Endothelial cell of umbilical vein (primary cell): ENCODE results near the gene OAF. TPM values are rescaled to one million over a fixed set of nuclear protein-coding genes. Genes with fewer than 3 reads are reported as not detected.

Experiments
- BruUV-seq: library from RNA; stranded (reverse); fragments of 400-500 nt; replicated peaks from 2 replicates; lab custom pipeline; 2021; lab: Mats Ljungman, UMichigan
- CTCF ChIA-PET: fragments of 300-600, 350-600 bp; sonication (Branson Sonifier 250); formaldehyde crosslinking; loops from one replicate; lab custom pipeline; 2021; ENCODE audit warnings: antibody characterized with exemption, inconsistent platforms; lab: Charles Lee
- POLR2A ChIA-PET: fragments of 300-600, 350-600 bp; sonication (Branson Sonifier 250); formaldehyde crosslinking; loops from one replicate; lab custom pipeline; 2021; ENCODE audit warnings: antibody characterized with exemption, inconsistent platforms; lab: Charles Lee
- DNase-seq: peaks from one replicate; pipeline ENCODE4 v3.0.0-alpha.2; 2011; ENCODE audit warnings: low read depth, low spot score
- FAIRE-seq: peaks from 2 replicates; lab custom pipeline; 2011; peaks lifted over from hg19 to GRCh38; lab: Jason Lieb, UNC
- H2AFZ ChIP-seq: 2 replicates; pipeline ENCODE4 v1.6.0; 2012; ENCODE audit warnings: low read depth, low read length, control low read depth, inconsistent platforms
- H3K27ac ChIP-seq: 2 replicates; pipeline ENCODE4 v1.5.1; 2011; ENCODE audit warnings: low read depth, mild to moderate bottlenecking, control low read depth, low read length, moderate library complexity; ENCODE audit not compliant: insufficient read depth
- H3K27me3 ChIP-seq, 2 experiments: 2 replicates each; pipeline versions ENCODE4 v1.6.0 to v1.6.1; 2011; ENCODE audit warnings: low read length in 2 of 2, mixed read lengths in 1 of 2; ENCODE audit not compliant: control insufficient read depth in 2 of 2, insufficient read depth in 2 of 2
- H3K36me3 ChIP-seq, 2 experiments: 2 replicates in 1 of 2; 3 replicates in 1 of 2; pipeline ENCODE4 v1.5.1; 2011; ENCODE audit warnings: low read length in 2 of 2, mild to moderate bottlenecking in 1 of 2, moderate library complexity in 1 of 2; ENCODE audit not compliant: control insufficient read depth in 2 of 2, insufficient read depth in 2 of 2; ENCODE audit errors: extremely low read depth in 1 of 2
- H3K4me1 ChIP-seq: 3 replicates; pipeline ENCODE4 v1.5.1; 2011; ENCODE audit warnings: mild to moderate bottlenecking, low read length; ENCODE audit not compliant: control insufficient read depth, insufficient read depth; ENCODE audit errors: extremely low read depth
- H3K4me2 ChIP-seq: 2 replicates; pipeline ENCODE4 v1.6.1; 2011; ENCODE audit warnings: low read length, control low read depth, mixed read lengths; ENCODE audit not compliant: insufficient read depth
- H3K4me3 ChIP-seq, 3 experiments: fragments of 200-600 bp in 1 of 3; sonication (generic), shearing (Covaris generic) in 1 of 3; replicated peaks in 1 of 3; 2 replicates each; pipeline ENCODE4 v1.5.1; 2011 to 2016; ENCODE audit warnings: control low read depth in 3 of 3, low read length in 3 of 3, mild to moderate bottlenecking in 2 of 3, inconsistent platforms in 1 of 3, low read depth in 1 of 3, moderate library complexity in 1 of 3; ENCODE audit not compliant: insufficient read depth in 1 of 3
- H3K79me2 ChIP-seq: 2 replicates; pipeline ENCODE4 v1.6.0; 2012; ENCODE audit warnings: low read length, inconsistent platforms; ENCODE audit not compliant: control insufficient read depth, insufficient read depth
- H3K9ac ChIP-seq: replicated peaks from 2 replicates; pipeline ENCODE3; 2011; ENCODE audit warnings: low read length, control low read depth; ENCODE audit not compliant: insufficient read depth; ENCODE audit errors: extremely low read depth
- H3K9me1 ChIP-seq: replicated peaks from 3 replicates; pipeline ENCODE4 v1.6.0; 2011; ENCODE audit warnings: mild to moderate bottlenecking, low read length; ENCODE audit not compliant: control insufficient read depth, insufficient read depth; ENCODE audit errors: extremely low read depth
- H3K9me3 ChIP-seq: replicated peaks from 2 replicates; pipeline ENCODE4 v1.5.1; 2012; ENCODE audit warnings: low read length, inconsistent platforms; ENCODE audit not compliant: control insufficient read depth, insufficient read depth
- H4K20me1 ChIP-seq: replicated peaks from 2 replicates; pipeline ENCODE3; 2011; ENCODE audit warnings: mild to moderate bottlenecking, low read length; ENCODE audit not compliant: control insufficient read depth, insufficient read depth; ENCODE audit errors: extremely low read depth
- EZH2 ChIP-seq: IDR thresholded peaks from 2 replicates; pipeline ENCODE4 v1.6.1; 2012; ENCODE audit warnings: borderline replicate concordance, low read depth, mild to moderate bottlenecking, moderate library complexity, low read length, inconsistent platforms; ENCODE audit not compliant: severe bottlenecking
- FOS ChIP-seq: IDR thresholded peaks from 2 replicates; pipeline ENCODE4 v1.6.1; 2011; ENCODE audit warnings: mild to moderate bottlenecking, low read length, moderate library complexity, borderline replicate concordance; ENCODE audit not compliant: insufficient read depth
- GATA2 ChIP-seq: IDR thresholded peaks from 2 replicates; pipeline ENCODE4 v1.7.0; 2011; ENCODE audit warnings: low read depth, mild to moderate bottlenecking, moderate library complexity, mixed read lengths, low read length; ENCODE audit not compliant: insufficient read length, insufficient read depth
- JUN ChIP-seq: IDR thresholded peaks from 2 replicates; pipeline ENCODE4 v1.6.1; 2011; ENCODE audit warnings: borderline replicate concordance, low read depth; ENCODE audit not compliant: insufficient read length, insufficient read depth
- MYC ChIP-seq: IDR thresholded peaks from one replicate; pipeline ENCODE4 v1.6.1; 2011; ENCODE audit warnings: mild to moderate bottlenecking, low read depth, low read length
- POLR2A ChIP-seq: IDR thresholded peaks from 2 replicates; pipeline ENCODE4 v1.6.1; 2012; ENCODE audit warnings: low read depth, mild to moderate bottlenecking, control low read depth, low read length
- POLR2AphosphoS5 ChIP-seq: IDR thresholded peaks from 2 replicates; pipeline ENCODE4 v1.6.1; 2012; ENCODE audit warnings: low read depth, mild to moderate bottlenecking, control low read depth, low read length, moderate library complexity; ENCODE audit not compliant: insufficient read depth
- dilution Hi-C: fragments of 300-500 bp; cut with MboI; formaldehyde crosslinking; loops from one replicate; pipeline ENCODE4 v1.15.0; 2019; ENCODE audit warnings: low sequenced_read_pairs; ENCODE audit not compliant: extremely low pct_ligation_motif_present
- intact Hi-C: fragments of 100-400 bp; cut with micrococcal nuclease; formaldehyde crosslinking; loops from one replicate; pipeline ENCODE4 v1.10.0; 2022
- polyA plus RNA-seq, 4 experiments: library from polyadenylated mRNA; depleted of rRNA in 3 of 4; stranded (reverse) in 3 of 4; unstranded in 1 of 4; fragments of >200 nt; gene quantifications; 2 replicates each; pipeline versions ENCODE4 v1.2.1 to v1.2.3, GENCODE V29; 2011 to 2012; ENCODE audit warnings: missing spikeins in 1 of 4
- total RNA-seq: library from RNA; stranded (reverse); gene quantifications from 2 replicates; pipeline ENCODE4 v1.2.3, GENCODE V29; 2021
- TF ChIP-seq, protein P1 (sequence below), 2 donors: IDR thresholded peaks; 1 replicate in 1 of 2; 2 replicates in 1 of 2; pipeline ENCODE4 v1.5.1; 2011; ENCODE audit warnings: low read length in 2 of 2, mild to moderate bottlenecking in 2 of 2, moderate library complexity in 2 of 2, control low read depth in 1 of 2, inconsistent platforms in 1 of 2, low read depth in 1 of 2; ENCODE audit not compliant: insufficient read depth in 1 of 2; ENCODE audit errors: extremely low read depth in 1 of 2
- TF ChIP-seq, protein P2 (sequence below): IDR thresholded peaks from 2 replicates; pipeline ENCODE4 v1.6.1; 2011; ENCODE audit not compliant: insufficient read depth, insufficient read length

The OAF gene
- total and polyA plus RNA-seq, 2 donors (not counting 3 experiments of a cell fraction or from before 2014, with no cell fraction given): 32.1 to 33.8 TPM

DNA sequence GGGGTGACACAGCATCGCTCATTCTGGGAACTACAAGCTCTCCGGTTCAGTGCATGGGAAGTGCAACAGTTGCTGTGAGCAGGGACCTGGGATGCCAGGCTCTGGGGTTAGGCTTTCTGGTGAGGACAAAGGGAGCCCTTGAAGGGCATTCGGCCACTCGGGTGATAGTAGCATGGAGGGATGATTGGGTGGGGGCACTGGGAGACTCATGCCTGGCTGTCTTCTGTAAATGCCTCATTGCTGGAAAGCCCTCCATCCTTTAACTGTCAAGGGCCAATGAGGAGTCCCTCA is 9.9 kb downstream of the OAF start:
- TF ChIP-seq, protein P1, sequence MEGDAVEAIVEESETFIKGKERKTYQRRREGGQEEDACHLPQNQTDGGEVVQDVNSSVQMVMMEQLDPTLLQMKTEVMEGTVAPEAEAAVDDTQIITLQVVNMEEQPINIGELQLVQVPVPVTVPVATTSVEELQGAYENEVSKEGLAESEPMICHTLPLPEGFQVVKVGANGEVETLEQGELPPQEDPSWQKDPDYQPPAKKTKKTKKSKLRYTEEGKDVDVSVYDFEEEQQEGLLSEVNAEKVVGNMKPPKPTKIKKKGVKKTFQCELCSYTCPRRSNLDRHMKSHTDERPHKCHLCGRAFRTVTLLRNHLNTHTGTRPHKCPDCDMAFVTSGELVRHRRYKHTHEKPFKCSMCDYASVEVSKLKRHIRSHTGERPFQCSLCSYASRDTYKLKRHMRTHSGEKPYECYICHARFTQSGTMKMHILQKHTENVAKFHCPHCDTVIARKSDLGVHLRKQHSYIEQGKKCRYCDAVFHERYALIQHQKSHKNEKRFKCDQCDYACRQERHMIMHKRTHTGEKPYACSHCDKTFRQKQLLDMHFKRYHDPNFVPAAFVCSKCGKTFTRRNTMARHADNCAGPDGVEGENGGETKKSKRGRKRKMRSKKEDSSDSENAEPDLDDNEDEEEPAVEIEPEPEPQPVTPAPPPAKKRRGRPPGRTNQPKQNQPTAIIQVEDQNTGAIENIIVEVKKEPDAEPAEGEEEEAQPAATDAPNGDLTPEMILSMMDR (IDR thresholded peaks at IDR 0.05; ENCODE audit: extremely low read depth in 1 of 2, insufficient read depth in 1 of 2, low read depth in 1 of 2, low read length in 2 of 2): no peak
- TF ChIP-seq EZH2 (no peak), JUN (no peak), FOS (no peak), GATA2 (no peak), POLR2AphosphoS5 (no peak), POLR2A (no peak), MYC (no peak)
- TF ChIP-seq, protein P2, sequence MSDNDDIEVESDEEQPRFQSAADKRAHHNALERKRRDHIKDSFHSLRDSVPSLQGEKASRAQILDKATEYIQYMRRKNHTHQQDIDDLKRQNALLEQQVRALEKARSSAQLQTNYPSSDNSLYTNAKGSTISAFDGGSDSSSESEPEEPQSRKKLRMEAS: no peak
- BruUV-seq: no TSS peak

More for the DNA sequence above, 9.9 kb downstream of the OAF start:
- intact Hi-C loops: no loop called here
- Histone ChIP-seq H3K79me2 (no peaks in the 10 kb centered on the region), H4K20me1 (no peaks in the 10 kb centered on the region), H3K27ac (no peak overlapping the region), H3K36me3 (no peaks in the 10 kb centered on the region), H3K9ac (no peak overlapping the region), H3K27me3 (no peaks in the 10 kb centered on the region), H3K4me3 (no peak overlapping the region), H3K4me2 (no peak overlapping the region), H3K9me1 (no peaks in the 10 kb centered on the region), H2AFZ (no peak overlapping the region), H3K4me1 (peaks cover 11% of the 10 kb centered on the region), H3K9me3 (no peaks in the 10 kb centered on the region)
- FAIRE-seq (no peak), DNase-seq (no peak)
- POLR2A ChIA-PET: no interaction called here
- dilution Hi-C loops: no loop called here
- CTCF ChIA-PET: interaction anchor here (1.1 kb wide), 1 partner anchor 8 kb away, joined by 3 read pairs; no protein-coding TSS in a partner anchor
